T-helper 1 cell (primary cell): ENCODE measurements around the gene SCO2.
A peak's percentile ranks its signal among the peaks of the same experiment; 100 is the strongest.

Source experiments
- DNase-seq, 5 donors: peaks; one replicate each; pipeline ENCODE4 v3.0.0-alpha.2; 2012 to 2020

SCO2 gene

GRCh38 chr22:50518606-50519005 lies 6.8 kb downstream of the SCO2 start:
- no peak for DNase-seq

GRCh38 chr22:50517495-50518260 lies 7.7 kb downstream of the SCO2 start:
- DNase-seq: no peak

- no peak for DNase-seq
Observed at GRCh38 chr22:50516891-50517290, 8.5 kb downstream of the SCO2 start.

GRCh38 chr22:50516068-50516467 lies 9.3 kb downstream of the SCO2 start:
- no peak for DNase-seq

DNA sequence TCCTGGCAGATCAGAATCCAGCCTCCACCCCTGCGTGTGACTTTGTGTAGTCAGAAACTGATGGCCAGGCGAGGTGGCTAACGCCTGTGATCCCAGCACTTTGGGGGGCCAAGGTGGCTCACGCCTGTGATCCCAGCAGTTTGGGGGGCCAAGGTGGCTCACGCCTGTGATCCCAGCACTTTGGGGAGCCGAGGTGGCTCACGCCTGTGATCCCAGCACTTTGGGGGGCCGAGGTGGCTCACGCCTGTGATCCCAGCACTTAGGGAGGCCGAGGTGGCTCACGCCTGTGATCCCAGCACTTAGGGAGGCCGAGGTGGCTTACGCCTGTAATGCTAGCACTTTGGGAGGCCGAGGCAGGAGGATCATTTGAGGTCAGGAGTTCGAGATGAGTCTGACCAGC lies 12.2 kb downstream of the SCO2 start:
- no peak for DNase-seq

GRCh38 chr22:50508897-50509296 lies 16.5 kb downstream of the SCO2 start:
- no peak for DNase-seq

DNA sequence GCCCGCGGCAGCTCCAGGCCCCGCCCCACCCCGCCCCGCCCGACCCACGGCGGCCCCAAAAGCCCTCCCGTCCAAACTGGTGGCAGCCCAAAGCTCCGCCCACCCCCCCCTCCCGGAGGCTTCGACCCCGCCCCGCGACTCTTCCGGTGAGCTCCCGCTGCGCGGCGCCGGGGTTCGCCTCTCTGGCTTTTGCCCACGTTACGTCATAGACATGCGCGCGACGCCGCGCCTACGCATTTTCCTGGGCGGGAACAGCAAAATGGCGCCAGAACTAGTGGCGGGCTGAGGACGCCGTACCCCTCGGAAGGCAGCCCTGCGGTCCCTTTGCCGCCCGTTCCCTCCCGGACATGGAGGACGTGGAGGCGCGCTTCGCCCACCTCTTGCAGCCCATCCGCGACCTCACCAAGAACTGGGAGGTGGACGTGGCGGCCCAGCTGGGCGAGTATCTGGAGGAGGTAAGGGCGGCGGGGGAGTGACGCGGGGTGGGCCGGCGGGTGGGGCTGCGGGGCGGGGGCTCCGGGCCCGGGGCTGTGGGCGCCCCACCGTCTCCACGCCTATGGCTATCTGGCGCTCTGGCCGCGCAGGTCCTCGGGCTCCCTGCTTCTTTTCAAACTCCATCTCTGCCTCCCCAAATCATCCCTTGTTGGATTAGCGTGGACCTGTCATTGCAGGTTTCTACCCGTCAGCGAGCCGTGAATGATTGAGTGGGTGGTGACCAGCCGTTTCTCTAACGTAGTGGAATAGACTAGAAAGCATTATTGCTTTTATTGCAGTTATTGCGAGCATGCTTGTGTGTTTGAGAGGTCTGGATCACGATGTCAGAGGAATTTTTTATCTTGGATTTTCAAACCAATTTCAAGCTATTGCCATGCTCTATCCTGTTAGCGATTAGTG lies 17.2 kb downstream of the SCO2 start, which contains the start of gene NCAPH2:
NCAPH2 (plus strand) TSS at position 234 of the 894 bp plus-strand sequence; CDS start at position 348, 114 bp downstream.
- DNase-seq: peak in 4 of 5 donors; percentile 94 to 99 (median 96)

DNA sequence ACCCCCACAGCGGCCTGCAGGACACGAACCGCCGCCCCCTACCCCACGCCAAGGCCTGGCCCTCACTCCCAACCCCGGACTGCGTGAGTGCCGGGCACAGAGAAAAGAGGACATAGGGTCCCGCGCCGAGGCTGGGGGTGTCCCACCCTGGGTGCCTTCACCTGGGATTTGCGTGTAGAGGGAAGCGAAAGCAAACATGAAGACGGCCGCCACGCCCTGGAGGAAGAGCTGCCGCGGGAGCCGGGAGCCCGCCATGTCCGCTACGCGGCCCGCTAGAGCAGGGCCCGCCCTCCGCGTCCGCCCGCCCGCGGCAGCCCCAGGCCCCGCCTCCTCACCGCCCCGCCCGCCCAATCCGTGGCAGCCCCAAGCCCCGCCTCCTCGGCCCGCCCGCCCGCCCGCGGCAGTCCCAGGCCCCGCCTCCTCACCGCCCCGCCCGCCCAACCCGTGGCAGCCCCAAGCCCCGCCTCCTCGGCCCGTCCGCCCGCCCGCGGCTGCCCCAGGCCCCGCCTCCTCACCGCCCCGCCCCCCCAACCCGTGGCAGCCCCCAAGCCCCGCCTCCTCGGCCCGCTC lies 17.9 kb downstream of the SCO2 start, which contains the start of gene LMF2:
LMF2 (minus strand) TSS at position 282 of the 570 bp plus-strand sequence; CDS start at position 255, 27 bp downstream.
- peak in 4 of 5 donors; percentile 88 to 97 (median 90) for DNase-seq

DNA sequence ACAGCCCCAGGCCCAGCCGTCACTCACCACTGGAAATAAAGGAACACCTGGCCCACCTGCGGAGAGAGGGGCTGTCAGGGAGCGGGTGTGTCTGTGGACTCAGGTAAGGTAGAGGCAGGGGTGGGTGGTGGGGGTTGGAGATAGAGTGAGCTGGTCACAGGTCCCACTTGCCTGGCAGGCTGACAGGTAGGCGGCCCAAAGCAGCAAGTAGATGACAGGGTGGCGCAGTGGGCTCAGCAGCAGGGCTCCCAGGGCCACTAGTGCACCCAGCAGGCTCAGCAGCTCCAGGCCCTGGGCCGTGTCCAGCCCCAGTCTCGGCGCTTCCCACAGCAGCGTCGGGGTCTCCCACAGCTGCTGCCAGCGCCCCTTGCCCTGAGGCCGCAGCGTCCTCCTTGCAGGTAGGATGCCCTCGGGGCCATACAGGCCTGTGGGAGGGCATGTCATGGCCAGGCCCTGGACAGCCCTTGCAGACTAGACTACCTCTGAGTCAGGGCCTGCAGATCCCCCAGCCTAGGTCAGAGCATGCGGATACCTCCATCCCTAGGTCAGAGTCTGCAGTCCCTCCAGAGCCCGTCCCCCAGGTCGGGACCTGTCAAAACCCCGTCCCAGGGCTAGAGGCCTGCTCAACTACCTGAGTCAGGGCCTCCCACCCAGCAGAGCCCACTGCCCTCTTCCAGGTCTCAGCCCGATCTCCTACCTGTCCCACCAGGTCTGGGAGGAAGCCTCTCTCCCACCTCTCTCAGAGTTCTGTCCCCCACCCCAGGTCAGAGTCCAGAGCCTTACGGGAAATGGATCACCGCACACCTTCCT lies 18.6 kb downstream of the SCO2 start:
- DNase-seq: peak in 1 of 5 donors; percentile 15

DNA sequence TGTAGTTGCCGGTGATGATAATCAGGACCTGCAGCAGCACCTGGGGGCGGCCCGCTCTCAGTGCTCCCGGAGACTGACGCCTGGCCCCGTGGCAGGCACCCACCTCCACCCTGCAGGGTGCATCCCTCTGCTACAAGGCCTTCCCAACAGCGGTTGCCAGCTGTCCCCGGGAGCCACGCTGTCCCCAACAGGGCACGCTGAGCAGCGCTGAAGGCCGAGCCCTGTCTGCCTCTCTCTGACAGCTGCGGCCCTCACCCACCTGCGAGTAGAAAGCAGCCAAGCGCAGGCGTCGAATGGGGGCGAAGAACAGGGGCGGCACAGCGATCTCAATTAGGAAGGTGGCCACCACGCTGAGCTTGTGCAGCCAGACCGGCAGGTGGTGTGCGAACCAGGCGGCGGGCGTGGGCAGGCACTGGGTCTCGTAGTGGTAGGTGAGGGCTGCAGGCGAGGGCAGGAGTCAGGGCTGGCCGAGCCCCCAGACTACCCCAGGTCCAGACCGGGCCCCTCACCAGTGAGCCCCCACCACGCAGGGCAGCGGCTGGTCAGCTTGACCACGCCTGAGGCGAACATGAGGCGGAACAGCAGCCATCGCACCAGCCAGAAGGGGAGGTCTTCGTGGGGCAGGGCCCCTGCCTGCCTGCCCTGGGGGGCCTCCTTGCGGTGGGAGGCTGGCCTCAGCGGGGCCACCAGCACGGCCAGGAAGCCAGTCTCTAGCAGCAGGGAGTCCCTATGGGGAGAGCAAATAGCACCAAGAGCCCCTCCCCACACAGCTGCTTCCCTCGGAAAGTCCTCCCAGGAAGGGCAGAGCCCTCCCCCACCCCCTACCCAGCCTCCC lies 19.4 kb downstream of the SCO2 start:
- DNase-seq: peak in 1 of 5 donors; percentile 10

DNA sequence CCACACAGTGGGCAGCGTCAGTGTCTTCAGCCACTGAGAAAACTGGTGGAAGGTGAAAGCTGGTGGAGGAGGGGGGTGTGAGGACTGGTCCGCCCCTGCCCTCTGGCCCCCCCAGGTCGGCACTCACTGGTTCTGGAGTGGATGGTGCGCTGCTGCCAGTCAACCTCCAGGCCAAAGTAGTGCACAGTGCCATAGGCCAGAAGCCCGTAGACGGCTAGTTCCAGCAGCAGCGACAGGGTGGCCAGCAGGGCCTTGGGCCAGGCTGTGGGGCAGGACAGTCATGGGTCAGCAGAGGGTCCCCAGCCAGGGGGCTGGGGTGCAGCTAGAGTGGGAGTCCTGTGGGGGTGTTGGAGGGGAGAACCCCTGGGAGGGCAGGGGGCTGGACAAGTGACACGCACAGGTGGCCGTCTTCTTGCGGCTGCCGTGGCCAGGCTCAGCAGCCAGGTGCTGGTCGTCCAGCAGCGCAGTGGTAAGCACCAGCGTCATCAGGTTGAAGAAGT lies 20.1 kb downstream of the SCO2 start:
- no peak for DNase-seq

- DNase-seq: peak in 1 of 5 donors; percentile 12
Observed at GRCh38 chr22:50504369-50505211, 20.8 kb downstream of the SCO2 start.

GRCh38 chr22:50503475-50504145 lies 21.8 kb downstream of the SCO2 start:
- DNase-seq: peak in 1 of 5 donors; percentile 22

DNA sequence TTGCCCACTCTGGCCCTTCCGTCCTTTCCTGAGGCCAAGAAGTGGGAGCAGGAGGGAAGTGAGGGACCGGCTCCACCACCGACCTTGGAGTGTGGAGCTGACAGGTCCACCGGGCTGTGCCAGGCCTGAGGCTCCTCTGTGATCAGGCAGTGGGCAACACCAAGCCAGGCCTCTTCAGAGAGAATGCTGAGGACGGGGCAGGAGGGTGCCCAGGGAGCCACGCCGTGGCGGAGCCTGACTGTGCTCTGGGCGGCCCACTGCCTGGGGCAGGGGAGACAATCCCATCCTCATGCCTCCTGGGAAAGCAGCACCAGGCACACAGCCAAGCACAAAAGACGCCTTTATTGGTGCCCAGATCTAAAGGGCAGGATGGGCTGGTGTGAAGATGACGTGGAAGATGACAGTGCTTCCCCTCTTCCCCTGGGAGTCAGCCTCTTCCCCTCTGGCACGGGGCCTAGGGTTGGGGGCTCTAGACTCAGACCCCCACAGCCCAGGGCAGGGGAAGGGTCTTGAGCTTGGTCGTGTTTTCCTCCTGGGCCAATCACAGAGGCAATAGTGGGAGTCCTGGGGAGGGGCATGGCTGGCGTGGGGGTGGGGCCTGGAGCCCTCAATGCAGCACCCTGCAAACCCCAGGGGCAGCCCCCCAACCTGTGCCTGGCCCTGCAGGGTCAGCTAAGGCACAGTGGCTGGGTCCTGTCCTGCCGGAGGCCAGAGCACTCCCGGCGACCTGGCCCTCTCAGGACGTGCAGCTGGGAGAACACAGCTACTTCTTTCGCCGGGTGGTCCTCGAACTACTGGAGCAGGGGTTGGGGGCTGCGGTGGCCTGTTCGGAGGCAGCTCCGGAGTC lies 22.5 kb downstream of the SCO2 start:
- no peak for DNase-seq

- no peak for DNase-seq
Observed at GRCh38 chr22:50502096-50502495, 23.3 kb downstream of the SCO2 start.

DNA sequence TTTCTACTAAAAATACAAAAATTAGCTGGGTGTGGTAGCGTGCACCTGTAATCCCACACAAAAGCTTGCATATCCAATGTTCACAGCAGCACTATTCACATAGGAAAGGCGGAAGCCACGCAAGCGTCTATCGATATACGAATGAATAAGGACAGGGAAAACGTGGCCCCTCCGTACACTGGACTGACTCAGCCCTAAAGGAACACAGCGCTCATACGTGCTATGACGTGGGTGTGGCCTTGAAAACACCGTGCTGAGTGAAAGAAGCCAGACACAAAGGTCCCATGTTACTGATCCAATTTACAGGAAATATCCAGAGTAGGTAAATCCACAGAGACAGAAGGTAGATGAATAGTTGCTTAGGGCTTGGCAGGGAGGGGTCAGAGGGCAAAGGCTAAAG lies 24.9 kb downstream of the SCO2 start:
- no peak for DNase-seq

DNA sequence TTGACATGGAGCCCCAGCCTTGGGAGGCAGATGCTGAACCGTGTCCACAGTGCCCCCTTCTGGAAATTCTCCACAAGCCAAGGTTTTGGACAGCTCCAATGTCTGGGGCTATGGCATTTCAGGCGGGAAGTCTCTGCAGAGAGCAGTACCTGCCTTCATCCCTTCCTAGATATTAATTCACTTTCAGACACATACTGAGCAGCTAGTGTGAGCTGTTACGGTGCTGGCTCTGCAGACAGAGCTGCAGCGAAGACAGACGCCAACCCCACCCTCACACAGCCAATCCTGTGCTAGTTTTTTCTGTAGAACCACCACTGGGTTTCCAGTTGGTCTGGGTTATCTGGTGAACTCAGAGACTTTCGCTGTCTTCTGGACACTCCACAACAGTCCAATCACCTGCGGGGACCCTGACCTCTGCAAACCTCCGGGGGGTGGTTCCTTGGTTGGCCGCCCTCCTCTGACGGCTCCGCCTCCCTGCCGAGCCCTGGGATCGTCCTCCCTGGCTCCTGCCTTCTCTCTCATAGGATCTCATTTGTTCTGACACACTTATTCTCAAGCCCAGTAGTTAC lies 27.0 kb downstream of the SCO2 start:
- DNase-seq: peak in 4 of 5 donors; percentile 47 to 64 (median 57)

DNA sequence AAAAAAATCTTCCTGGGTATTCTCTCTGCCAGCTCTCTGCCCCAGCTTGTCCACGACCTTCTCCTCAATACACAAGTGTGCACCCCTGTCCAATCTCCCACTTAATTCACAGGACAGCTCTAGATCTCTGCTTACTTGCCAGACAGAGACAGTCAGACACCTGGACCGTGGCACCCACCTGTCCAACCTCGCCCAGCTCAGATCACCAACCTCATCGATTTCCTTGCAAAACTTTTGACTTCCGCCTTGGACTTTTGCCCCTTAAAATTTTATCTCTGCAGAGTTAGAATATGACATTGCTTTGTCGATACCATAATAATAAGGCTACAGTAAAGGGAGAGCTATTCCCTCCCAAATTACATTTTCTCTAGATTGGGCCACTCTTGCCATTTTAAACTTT lies 28.3 kb downstream of the SCO2 start:
- no peak for DNase-seq
